OCI-LY7 (cell line): Measurements from ENCODE around the gene SLC35E1. TPM values are rescaled to one million over a fixed set of nuclear protein-coding genes. Genes with fewer than 3 reads are reported as not detected.

Source experiments
- BruUV-seq: library from RNA; stranded (reverse); fragments of 400-500 nt; replicated peaks from 2 replicates; lab custom pipeline; 2021; lab: Mats Ljungman, UMichigan
- CTCF ChIA-PET: fragments of 300-600 bp; sonication (Branson Sonifier 250); formaldehyde crosslinking; loops from one replicate; lab custom pipeline; 2022; ENCODE audit warnings: antibody characterized with exemption; ENCODE audit not compliant: unreplicated experiment; lab: Charles Lee
- POLR2A ChIA-PET: fragments of 300-600 bp; sonication (Branson Sonifier 250); formaldehyde crosslinking; loops from one replicate; lab custom pipeline; 2022; ENCODE audit warnings: antibody characterized with exemption; lab: Charles Lee
- DNase-seq: peaks from one replicate; pipeline ENCODE4 v3.0.0-alpha.2; 2015; ENCODE audit warnings: low spot score
- H2AFZ ChIP-seq: fragments of 200-600 bp; sonication (generic), shearing (Covaris generic); 2 replicates; pipeline ENCODE4 v1.6.1; 2014; ENCODE audit warnings: mild to moderate bottlenecking, antibody characterized with exemption, low read length, moderate library complexity
- H3K27ac ChIP-seq: fragments of 200-600 bp; sonication (generic); 2 replicates; pipeline ENCODE4 v1.5.1; 2014; ENCODE audit warnings: mixed run types, low read depth, mild to moderate bottlenecking, moderate library complexity, low read length, inconsistent platforms; ENCODE audit not compliant: poor library complexity, severe bottlenecking
- H3K36me3 ChIP-seq: fragments of 200-600 bp; sonication (generic); 2 replicates; pipeline ENCODE4 v1.6.1; 2014; ENCODE audit warnings: mild to moderate bottlenecking, antibody characterized with exemption, low read length, moderate library complexity, mixed read lengths; ENCODE audit not compliant: insufficient read depth
- H3K4me1 ChIP-seq: fragments of 200-600 bp; sonication (generic); 2 replicates; pipeline ENCODE4 v1.5.1; 2014; ENCODE audit warnings: mild to moderate bottlenecking, low read length; ENCODE audit not compliant: insufficient read depth, poor library complexity, severe bottlenecking
- H3K4me2 ChIP-seq: fragments of 200-600 bp; sonication (generic); 2 replicates; pipeline ENCODE4 v1.6.1; 2014; ENCODE audit warnings: mild to moderate bottlenecking, low read length
- H3K4me3 ChIP-seq: fragments of 200-600 bp; sonication (generic); 2 replicates; pipeline ENCODE4 v1.5.1; 2014; ENCODE audit warnings: mild to moderate bottlenecking, low read depth, low read length; ENCODE audit not compliant: poor library complexity, severe bottlenecking
- H3K79me2 ChIP-seq: fragments of 200-600 bp; sonication (generic); 2 replicates; pipeline ENCODE4 v1.6.1; 2016; ENCODE audit warnings: low read depth, mild to moderate bottlenecking, low read length, moderate library complexity, mixed read lengths; ENCODE audit not compliant: insufficient read depth
- H3K9me2 ChIP-seq: fragments of 200-600 bp; sonication (generic); 2 replicates; pipeline ENCODE4 v1.6.1; 2016; ENCODE audit warnings: mild to moderate bottlenecking, low read length, mixed read lengths; ENCODE audit not compliant: insufficient read depth
- H3K9me3 ChIP-seq: fragments of 200-600 bp; sonication (generic); 2 replicates; pipeline ENCODE4 v1.6.1; 2014; ENCODE audit warnings: mild to moderate bottlenecking, mixed run types, low read length, mixed read lengths
- H4K20me1 ChIP-seq: fragments of 200-600 bp; sonication (generic); 2 replicates; pipeline ENCODE4 v1.6.1; 2014; ENCODE audit warnings: mild to moderate bottlenecking, antibody characterized with exemption, low read length, moderate library complexity, mixed read lengths; ENCODE audit not compliant: insufficient read depth
- CTCF ChIP-seq: fragments of 200-600 bp; sonication (generic); conservative IDR thresholded peaks from 2 replicates; pipeline ENCODE4 v1.5.1; 2014; ENCODE audit warnings: mild to moderate bottlenecking, antibody characterized with exemption, low read length, moderate library complexity, mixed read lengths
- EZH2phosphoT487 ChIP-seq: fragments of 200-600 bp; sonication (generic); IDR thresholded peaks from 2 replicates; pipeline ENCODE4 v1.6.1; 2018; ENCODE audit warnings: low read depth, borderline replicate concordance, mild to moderate bottlenecking, mixed run types, antibody characterized with exemption, low read length, moderate library complexity, mixed read lengths
- intact Hi-C: fragments of 100-400 bp; cut with micrococcal nuclease; formaldehyde crosslinking; loops from one replicate; pipeline ENCODE4 v1.10.0; 2022; ENCODE audit not compliant: unreplicated experiment
- total RNA-seq, 2 experiments: library from RNA; depleted of rRNA in 1 of 2; stranded (reverse); fragments of >200 nt in 1 of 2; shearing (Covaris generic) in 1 of 2; gene quantifications; 2 replicates each; pipeline ENCODE4 v1.2.3, GENCODE V29; 2014 to 2022

SLC35E1 gene
- total RNA-seq, 2 experiments from 2014 or later, result 21.1 to 41.2 TPM

GRCh38 chr19:16569609-16570320 is 2.5 kb downstream of the SLC35E1 start:
- ChIA-PET CTCF (no interaction called here), POLR2A (no interaction called here)
- Histone ChIP-seq H3K4me1 (peaks cover 26% of the 10 kb centered on the region), H3K36me3 (peaks cover 62% of the 10 kb centered on the region), H3K4me3 (no peak overlapping the region), H2AFZ (no peak overlapping the region), H3K79me2 (peaks cover 38% of the 10 kb centered on the region), H4K20me1 (no peaks in the 10 kb centered on the region), H3K9me3 (no peaks in the 10 kb centered on the region), H3K27ac (no peak overlapping the region), H3K4me2 (no peak overlapping the region), H3K9me2 (no peaks in the 10 kb centered on the region)
- TF ChIP-seq CTCF (no peak), EZH2phosphoT487 (no peak)
- no peak for DNase-seq
- intact Hi-C loops, result no loop called here
- BruUV-seq, result no TSS peak

GRCh38 chr19:16566702-16567101 is 5.5 kb downstream of the SLC35E1 start:
- peaks cover 77% of the 10 kb centered on the region for H3K36me3 ChIP-seq

More at GRCh38 chr19:16566702-16567101, 5.5 kb downstream of the SLC35E1 start:
- Histone ChIP-seq H4K20me1 (no peaks in the 10 kb centered on the region), H3K4me2 (no peak overlapping the region), H3K27ac (no peak overlapping the region), H3K4me3 (no peak overlapping the region), H3K4me1 (peaks cover 9% of the 10 kb centered on the region), H3K9me3 (no peaks in the 10 kb centered on the region), H3K9me2 (no peaks in the 10 kb centered on the region), H2AFZ (no peak overlapping the region), H3K79me2 (peaks cover 15% of the 10 kb centered on the region; the same call in 1 of the 2 replicates)
- intact Hi-C loops, result no loop called here
- ChIA-PET CTCF (no interaction called here), POLR2A (no interaction called here)
- DNase-seq, result no peak
- BruUV-seq, result no TSS peak
- TF ChIP-seq EZH2phosphoT487, result no peak
- no peak for TF ChIP-seq CTCF
